Measurements from ENCODE around the gene TMEM272.

DNA sequence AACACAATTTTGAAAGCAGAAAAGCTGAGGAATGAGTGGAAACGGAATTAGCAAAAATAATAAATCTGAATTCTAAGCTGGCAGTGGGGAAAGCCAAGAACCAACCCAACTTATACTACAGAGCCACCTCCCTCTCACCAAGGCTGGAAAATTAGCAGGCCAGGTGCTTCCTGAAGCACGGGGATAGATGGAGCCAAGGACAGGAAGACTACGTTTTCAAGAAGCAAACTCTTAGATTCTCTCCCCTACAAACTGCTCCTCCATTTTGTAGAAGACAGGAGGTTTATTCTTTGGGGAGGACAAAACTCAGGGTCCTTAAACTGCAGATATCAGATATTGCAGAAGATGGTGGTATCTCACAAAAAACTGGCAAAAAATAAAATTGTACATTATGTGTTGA lies 25.6 kb upstream of the TMEM272 start:
- TF ChIP-seq POLR2AphosphoS5 (IDR thresholded peaks at IDR 0.05) (no peak), CTCF (IDR thresholded peaks at IDR 0.05) (no peak)

Measured in esophagus muscularis mucosa (tissue), 3 donors.